SU-DHL-6 (cell line): ENCODE data around the gene ABCC12.

Experiments
- H2AFZ ChIP-seq: fragments of 200-600 bp; sonication (generic); 2 replicates; pipeline ENCODE4 v1.6.1; 2014; ENCODE audit warnings: low read depth, mild to moderate bottlenecking, moderate library complexity, mixed read lengths, antibody characterized with exemption, low read length; ENCODE audit not compliant: severe bottlenecking
- H3F3A ChIP-seq: fragments of 200-600 bp; shearing (Covaris generic); 2 replicates; pipeline ENCODE4 v1.6.0; 2016; ENCODE audit warnings: antibody characterized with exemption, mild to moderate bottlenecking; ENCODE audit not compliant: insufficient read depth
- H3K27ac ChIP-seq: fragments of 200-600 bp; sonication (generic); 2 replicates; pipeline ENCODE4 v1.5.1; 2016; ENCODE audit warnings: low read depth, mild to moderate bottlenecking, low read length, moderate library complexity, mixed read lengths
- H3K27me3 ChIP-seq: fragments of 200-600 bp; sonication (generic), shearing (Covaris generic); 2 replicates; pipeline ENCODE4 v1.6.0; 2014; ENCODE audit warnings: mild to moderate bottlenecking, low read length
- H3K36me3 ChIP-seq: fragments of 200-600 bp; sonication (generic); 2 replicates; pipeline ENCODE4 v1.6.1; 2014; ENCODE audit warnings: mild to moderate bottlenecking, low read length, mixed read lengths
- H3K4me2 ChIP-seq: fragments of 300-600, 200-600 bp; shearing (Covaris generic), sonication (generic); 2 replicates; pipeline ENCODE4 v1.6.0; 2014; ENCODE audit warnings: low read length, low read depth, mild to moderate bottlenecking; ENCODE audit not compliant: poor library complexity, severe bottlenecking
- H3K4me3 ChIP-seq: fragments of 200-600 bp; sonication (generic); 2 replicates; pipeline ENCODE4 v1.5.1; 2014; ENCODE audit warnings: antibody characterized with exemption, low read length, mild to moderate bottlenecking, mixed read lengths; ENCODE audit not compliant: insufficient read depth, poor library complexity, severe bottlenecking
- H3K79me2 ChIP-seq: fragments of 200-600 bp; sonication (generic); 2 replicates; pipeline ENCODE4 v1.6.1; 2014; ENCODE audit warnings: mild to moderate bottlenecking, low read length, moderate library complexity; ENCODE audit not compliant: insufficient read depth
- H3K9ac ChIP-seq: fragments of 200-600 bp; sonication (generic); 2 replicates; pipeline ENCODE4 v1.7.0; 2014; ENCODE audit warnings: mild to moderate bottlenecking, low read length
- H3K9me2 ChIP-seq: fragments of 200-600 bp; sonication (generic); replicated peaks from 2 replicates; pipeline ENCODE4 v1.6.1; 2014; ENCODE audit warnings: low read length; ENCODE audit not compliant: insufficient read depth
- H3K9me3 ChIP-seq: fragments of 200-600 bp; sonication (generic); 2 replicates; pipeline ENCODE4 v1.6.1; 2014; ENCODE audit warnings: low read length, mixed read lengths; ENCODE audit not compliant: insufficient read depth
- H4K20me1 ChIP-seq: fragments of 200-600 bp; sonication (generic); 2 replicates; pipeline ENCODE4 v1.6.1; 2014; ENCODE audit warnings: low read depth, mild to moderate bottlenecking, antibody characterized with exemption, low read length, moderate library complexity, mixed read lengths
- CTCF ChIP-seq: fragments of 200-600 bp; sonication (generic); IDR thresholded peaks from one replicate; pipeline ENCODE4 v1.5.1; 2017; ENCODE audit warnings: antibody characterized with exemption, mild to moderate bottlenecking, low read length, moderate library complexity; ENCODE audit not compliant: insufficient read depth, poor library complexity, severe bottlenecking
- EZH2phosphoT487 ChIP-seq: fragments of 200-600 bp; sonication (generic), shearing (Covaris generic); conservative IDR thresholded peaks from 2 replicates; pipeline ENCODE4 v1.6.1; 2018; ENCODE audit warnings: mild to moderate bottlenecking, antibody characterized with exemption, low read length, moderate library complexity, mixed read lengths

ABCC12 gene

DNA sequence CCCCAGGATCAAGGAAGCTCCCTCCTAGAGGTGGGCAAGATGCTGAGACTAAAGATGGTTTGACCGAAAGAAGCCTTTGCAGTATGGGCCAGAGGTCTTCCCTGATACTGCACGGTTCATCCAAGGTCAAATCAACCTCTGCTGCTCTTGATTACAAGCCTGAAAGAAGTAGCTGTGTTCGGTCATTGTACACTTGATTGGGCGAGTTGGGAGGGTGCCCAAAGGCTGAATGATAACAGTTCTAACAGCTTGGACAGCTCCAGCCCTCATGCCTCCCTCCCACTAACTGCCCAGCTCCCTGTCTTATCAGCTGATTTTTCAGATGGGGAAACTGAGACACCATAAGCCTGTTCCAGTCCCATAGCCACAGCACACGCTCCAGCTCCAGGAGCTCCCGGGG lies 42.8 kb downstream of the ABCC12 start:
- no peaks in the 10 kb centered on the region for H4K20me1 ChIP-seq
- H3K9me3 ChIP-seq: no peaks in the 10 kb centered on the region
- H3K4me3 ChIP-seq: no peak overlapping the region
- no peak overlapping the region for H2AFZ ChIP-seq
- no peaks in the 10 kb centered on the region for H3K36me3 ChIP-seq
- H3K9ac ChIP-seq: no peak overlapping the region
- H3K27ac ChIP-seq: no peak overlapping the region
- TF ChIP-seq EZH2phosphoT487: no peak
- TF ChIP-seq CTCF: no peak
- no peak overlapping the region for H3K4me2 ChIP-seq
- no peaks in the 10 kb centered on the region for H3K9me2 ChIP-seq
- H3K79me2 ChIP-seq: no peaks in the 10 kb centered on the region
- H3F3A ChIP-seq: no peaks in the 10 kb centered on the region
- no peaks in the 10 kb centered on the region for H3K27me3 ChIP-seq

DNA sequence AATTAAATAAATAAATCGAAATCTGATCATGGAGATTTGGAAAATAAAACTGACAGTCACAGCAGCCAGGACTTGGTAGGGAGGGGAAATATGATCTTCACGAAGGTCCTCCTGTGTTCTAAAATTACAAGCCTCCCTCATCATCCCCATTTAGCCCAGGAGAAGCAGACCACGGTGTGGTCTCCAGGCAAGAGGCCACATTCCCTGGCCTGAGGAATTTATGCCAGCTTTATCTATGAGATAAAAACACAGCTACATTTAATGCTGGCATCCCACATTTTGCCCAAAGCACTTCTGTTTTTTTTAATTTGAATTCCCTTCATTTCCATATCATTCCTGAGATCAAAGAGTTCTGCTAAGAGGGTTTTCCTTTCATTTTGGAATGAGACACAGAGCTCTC lies 43.2 kb downstream of the ABCC12 start:
- no peak overlapping the region for H2AFZ ChIP-seq
- no peaks in the 10 kb centered on the region for H3K36me3 ChIP-seq
- no peak overlapping the region for H3K27ac ChIP-seq
- no peak overlapping the region for H3K4me2 ChIP-seq
- no peak for TF ChIP-seq CTCF
- TF ChIP-seq EZH2phosphoT487: no peak
- H4K20me1 ChIP-seq: no peaks in the 10 kb centered on the region
- H3K9me3 ChIP-seq: no peaks in the 10 kb centered on the region
- no peaks in the 10 kb centered on the region for H3K27me3 ChIP-seq
- H3K79me2 ChIP-seq: no peaks in the 10 kb centered on the region
- H3K4me3 ChIP-seq: no peak overlapping the region
- no peaks in the 10 kb centered on the region for H3F3A ChIP-seq
- H3K9ac ChIP-seq: no peak overlapping the region
- no peaks in the 10 kb centered on the region for H3K9me2 ChIP-seq

DNA sequence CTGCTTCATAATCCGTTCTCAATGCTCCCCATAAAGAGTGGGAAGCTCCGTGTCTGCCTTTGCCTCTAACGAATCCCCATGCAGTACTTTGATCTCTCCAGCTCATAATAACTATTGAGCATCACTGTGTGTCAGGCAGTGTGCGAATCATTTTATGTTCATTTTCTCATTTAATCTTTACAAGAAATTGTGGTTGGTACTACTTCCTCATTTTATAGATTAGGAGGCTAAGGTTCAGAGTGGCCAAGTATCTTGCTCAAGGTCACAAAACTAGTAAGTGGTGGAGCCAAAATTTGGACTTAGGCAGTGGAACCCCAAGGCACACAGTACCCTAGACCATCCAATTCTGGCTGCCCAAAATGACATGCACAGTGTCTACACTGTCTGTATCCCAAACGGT lies 44.8 kb downstream of the ABCC12 start:
- H3K4me2 ChIP-seq: no peak overlapping the region
- no peaks in the 10 kb centered on the region for H3K79me2 ChIP-seq
- no peak for TF ChIP-seq EZH2phosphoT487
- no peak for TF ChIP-seq CTCF
- H3K27ac ChIP-seq: no peak overlapping the region
- H3K4me3 ChIP-seq: no peak overlapping the region
- no peaks in the 10 kb centered on the region for H3K9me3 ChIP-seq
- no peaks in the 10 kb centered on the region for H4K20me1 ChIP-seq
- H3K9ac ChIP-seq: no peak overlapping the region
- H3K36me3 ChIP-seq: no peaks in the 10 kb centered on the region
- H3K9me2 ChIP-seq: no peaks in the 10 kb centered on the region
- H3F3A ChIP-seq: no peaks in the 10 kb centered on the region
- H2AFZ ChIP-seq: no peak overlapping the region
- no peaks in the 10 kb centered on the region for H3K27me3 ChIP-seq

DNA sequence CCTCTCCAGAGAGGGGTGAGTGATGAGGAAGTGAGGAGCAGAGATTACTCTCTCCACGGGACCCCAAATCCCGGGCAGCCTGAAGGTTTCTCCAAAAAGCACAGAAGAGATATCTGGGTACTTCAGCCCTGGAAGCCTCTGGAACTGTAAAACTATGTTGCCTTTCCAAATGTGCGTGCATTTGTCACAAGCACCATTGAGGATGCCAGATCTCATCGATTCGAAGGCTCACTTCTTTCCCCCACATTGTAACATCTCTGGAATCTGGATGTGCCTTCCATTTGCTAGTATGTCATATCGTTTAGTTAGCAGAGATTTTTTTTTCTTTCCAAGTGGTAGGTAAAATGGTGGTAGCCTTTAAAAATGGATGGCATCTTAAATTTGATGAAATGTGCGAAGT lies 45.8 kb downstream of the ABCC12 start:
- no peaks in the 10 kb centered on the region for H3K9me2 ChIP-seq
- no peak overlapping the region for H3K4me3 ChIP-seq
- H3K27me3 ChIP-seq: no peaks in the 10 kb centered on the region
- no peaks in the 10 kb centered on the region for H4K20me1 ChIP-seq
- no peaks in the 10 kb centered on the region for H3F3A ChIP-seq
- no peaks in the 10 kb centered on the region for H3K9me3 ChIP-seq
- no peak overlapping the region for H3K4me2 ChIP-seq
- TF ChIP-seq EZH2phosphoT487 (no peak), CTCF (no peak)
- H3K27ac ChIP-seq: no peak overlapping the region
- H3K79me2 ChIP-seq: no peaks in the 10 kb centered on the region
- H2AFZ ChIP-seq: no peak overlapping the region
- no peaks in the 10 kb centered on the region for H3K36me3 ChIP-seq
- no peak overlapping the region for H3K9ac ChIP-seq
